Peyer's patch (tissue), 4 donors: Measurements from ENCODE around the gene SYTL1.

ENCODE experiments used
- POLR2A ChIP-seq, 2 donors: fragments of 450-650 bp; IDR thresholded peaks; one replicate each; pipeline ENCODE4 v1.5.1; 2017; ENCODE audit warnings: antibody characterized with exemption in 2 of 2, mild to moderate bottlenecking in 2 of 2, moderate library complexity in 2 of 2
- TF ChIP-seq, protein P1 (sequence below), 6 experiments: fragments of 450-650 bp in 4 of 6; fragments of 200-600 bp in 2 of 6; sonication (generic) in 1 of 6; IDR thresholded peaks; one replicate each; pipeline ENCODE4 v1.5.1; 2017 to 2019; ENCODE audit warnings: antibody characterized with exemption in 6 of 6, mild to moderate bottlenecking in 3 of 6, moderate library complexity in 1 of 6

DNA sequence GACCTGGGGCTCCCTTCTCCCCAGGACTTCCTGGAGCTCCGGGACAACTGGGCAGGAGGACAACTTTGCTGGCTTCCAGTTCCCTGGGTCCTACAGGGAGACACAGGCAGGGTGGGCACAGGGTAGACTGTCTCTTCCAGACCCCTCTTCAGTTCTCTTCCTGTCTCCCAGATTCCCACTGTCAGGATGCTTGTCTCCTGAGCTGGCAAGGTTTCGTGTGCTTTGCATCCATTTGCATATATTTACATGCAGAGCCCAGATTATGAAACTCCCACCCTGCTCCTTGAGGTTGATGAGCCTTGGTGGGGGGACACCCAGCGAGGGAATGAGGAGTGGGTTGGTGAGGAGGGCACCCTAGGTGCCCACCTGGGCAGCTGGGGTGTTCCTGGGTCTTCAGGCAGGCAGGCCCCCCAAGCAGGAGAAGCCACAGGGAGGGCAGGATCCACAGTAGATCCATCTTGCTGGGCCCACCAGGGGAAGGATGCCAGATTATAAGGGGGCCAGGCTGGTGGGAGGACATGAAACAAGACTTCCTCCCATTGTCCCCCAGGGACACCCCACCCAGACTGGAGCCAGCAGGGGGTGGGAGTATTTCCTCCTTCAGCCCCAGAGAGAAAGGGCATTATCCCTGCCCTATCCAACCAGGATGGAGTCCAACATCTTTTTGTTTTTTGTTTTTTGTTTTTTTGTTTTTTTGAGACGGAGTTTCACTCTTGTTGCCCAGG, 32.7 kb downstream of the SYTL1 start, which contains the start of gene FCN3:
- TF ChIP-seq, protein P1, sequence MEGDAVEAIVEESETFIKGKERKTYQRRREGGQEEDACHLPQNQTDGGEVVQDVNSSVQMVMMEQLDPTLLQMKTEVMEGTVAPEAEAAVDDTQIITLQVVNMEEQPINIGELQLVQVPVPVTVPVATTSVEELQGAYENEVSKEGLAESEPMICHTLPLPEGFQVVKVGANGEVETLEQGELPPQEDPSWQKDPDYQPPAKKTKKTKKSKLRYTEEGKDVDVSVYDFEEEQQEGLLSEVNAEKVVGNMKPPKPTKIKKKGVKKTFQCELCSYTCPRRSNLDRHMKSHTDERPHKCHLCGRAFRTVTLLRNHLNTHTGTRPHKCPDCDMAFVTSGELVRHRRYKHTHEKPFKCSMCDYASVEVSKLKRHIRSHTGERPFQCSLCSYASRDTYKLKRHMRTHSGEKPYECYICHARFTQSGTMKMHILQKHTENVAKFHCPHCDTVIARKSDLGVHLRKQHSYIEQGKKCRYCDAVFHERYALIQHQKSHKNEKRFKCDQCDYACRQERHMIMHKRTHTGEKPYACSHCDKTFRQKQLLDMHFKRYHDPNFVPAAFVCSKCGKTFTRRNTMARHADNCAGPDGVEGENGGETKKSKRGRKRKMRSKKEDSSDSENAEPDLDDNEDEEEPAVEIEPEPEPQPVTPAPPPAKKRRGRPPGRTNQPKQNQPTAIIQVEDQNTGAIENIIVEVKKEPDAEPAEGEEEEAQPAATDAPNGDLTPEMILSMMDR (IDR thresholded peaks at IDR 0.05) = no peak
- no peak for TF ChIP-seq POLR2A (IDR thresholded peaks at IDR 0.05)
